Occipital lobe (tissue), 2 donors: ENCODE data around the gene NR4A1. TPM values are rescaled to one million over a fixed set of nuclear protein-coding genes. Genes with fewer than 3 reads are reported as not detected.

Source experiments
- DNase-seq: peaks from one replicate; lab custom pipeline; 2025; lab: John Stamatoyannopoulos, UW
- total RNA-seq: library from RNA; depleted of rRNA; stranded (reverse); fragments of >200 nt; gene quantifications from one replicate; pipeline ENCODE4 v1.2.3, GENCODE V29; 2014

The NR4A1 gene
- total RNA-seq, 1 donor from 2014 or later, result 5.8 TPM

DNA sequence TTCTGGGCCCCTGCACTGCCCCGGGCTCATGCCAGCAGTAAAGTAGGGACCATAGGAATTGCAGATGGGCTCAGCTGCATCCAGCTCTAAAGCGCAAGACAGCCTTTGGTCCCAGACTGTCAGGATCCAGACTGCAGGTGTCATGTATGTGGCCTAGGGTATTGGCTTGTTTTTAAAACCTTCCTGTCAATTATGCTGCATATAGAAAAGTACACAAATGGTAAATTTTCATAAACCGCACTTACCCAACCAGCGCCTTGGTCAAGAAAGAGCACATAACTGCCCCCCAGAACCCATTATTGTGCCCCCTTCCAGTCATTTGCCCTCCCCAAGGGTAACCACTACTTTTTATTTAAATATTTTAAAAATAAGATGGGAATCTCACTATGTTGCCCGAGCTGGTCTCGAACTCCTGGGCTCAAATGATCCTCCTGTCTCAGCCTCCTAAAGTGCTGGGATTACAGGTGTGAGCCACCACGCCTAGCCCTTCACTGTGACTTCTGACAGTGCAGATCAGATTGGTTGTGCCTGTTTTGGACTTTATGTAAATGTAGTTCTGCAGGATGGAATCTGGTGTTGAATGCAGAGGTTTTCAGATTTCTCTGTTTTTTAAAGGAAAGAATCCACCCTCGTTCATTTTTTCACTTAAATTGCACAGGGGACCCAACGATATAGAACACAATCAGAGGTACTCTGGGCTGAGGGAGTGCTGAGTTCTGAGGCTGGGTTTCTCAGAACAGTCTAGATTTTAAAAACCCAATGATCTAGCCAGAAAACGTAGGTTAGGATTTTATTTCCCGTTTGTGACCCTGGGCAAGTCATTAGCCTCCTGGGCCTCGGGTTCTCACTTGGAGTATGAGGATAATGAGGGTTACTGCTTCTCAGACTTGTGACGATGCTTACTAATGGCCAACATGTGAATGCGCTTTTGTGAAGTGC lies 6.7 kb downstream of the NR4A1 start:
- DNase-seq, result no peak

DNA sequence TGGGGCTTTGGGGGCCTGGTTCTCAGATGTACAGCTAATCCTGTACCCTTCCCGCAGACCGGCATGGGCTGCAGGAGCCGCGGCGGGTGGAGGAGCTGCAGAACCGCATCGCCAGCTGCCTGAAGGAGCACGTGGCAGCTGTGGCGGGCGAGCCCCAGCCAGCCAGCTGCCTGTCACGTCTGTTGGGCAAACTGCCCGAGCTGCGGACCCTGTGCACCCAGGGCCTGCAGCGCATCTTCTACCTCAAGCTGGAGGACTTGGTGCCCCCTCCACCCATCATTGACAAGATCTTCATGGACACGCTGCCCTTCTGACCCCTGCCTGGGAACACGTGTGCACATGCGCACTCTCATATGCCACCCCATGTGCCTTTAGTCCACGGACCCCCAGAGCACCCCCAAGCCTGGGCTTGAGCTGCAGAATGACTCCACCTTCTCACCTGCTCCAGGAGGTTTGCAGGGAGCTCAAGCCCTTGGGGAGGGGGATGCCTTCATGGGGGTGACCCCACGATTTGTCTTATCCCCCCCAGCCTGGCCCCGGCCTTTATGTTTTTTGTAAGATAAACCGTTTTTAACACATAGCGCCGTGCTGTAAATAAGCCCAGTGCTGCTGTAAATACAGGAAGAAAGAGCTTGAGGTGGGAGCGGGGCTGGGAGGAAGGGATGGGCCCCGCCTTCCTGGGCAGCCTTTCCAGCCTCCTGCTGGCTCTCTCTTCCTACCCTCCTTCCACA lies 7.6 kb downstream of the NR4A1 start:
- DNase-seq, result no peak

DNA sequence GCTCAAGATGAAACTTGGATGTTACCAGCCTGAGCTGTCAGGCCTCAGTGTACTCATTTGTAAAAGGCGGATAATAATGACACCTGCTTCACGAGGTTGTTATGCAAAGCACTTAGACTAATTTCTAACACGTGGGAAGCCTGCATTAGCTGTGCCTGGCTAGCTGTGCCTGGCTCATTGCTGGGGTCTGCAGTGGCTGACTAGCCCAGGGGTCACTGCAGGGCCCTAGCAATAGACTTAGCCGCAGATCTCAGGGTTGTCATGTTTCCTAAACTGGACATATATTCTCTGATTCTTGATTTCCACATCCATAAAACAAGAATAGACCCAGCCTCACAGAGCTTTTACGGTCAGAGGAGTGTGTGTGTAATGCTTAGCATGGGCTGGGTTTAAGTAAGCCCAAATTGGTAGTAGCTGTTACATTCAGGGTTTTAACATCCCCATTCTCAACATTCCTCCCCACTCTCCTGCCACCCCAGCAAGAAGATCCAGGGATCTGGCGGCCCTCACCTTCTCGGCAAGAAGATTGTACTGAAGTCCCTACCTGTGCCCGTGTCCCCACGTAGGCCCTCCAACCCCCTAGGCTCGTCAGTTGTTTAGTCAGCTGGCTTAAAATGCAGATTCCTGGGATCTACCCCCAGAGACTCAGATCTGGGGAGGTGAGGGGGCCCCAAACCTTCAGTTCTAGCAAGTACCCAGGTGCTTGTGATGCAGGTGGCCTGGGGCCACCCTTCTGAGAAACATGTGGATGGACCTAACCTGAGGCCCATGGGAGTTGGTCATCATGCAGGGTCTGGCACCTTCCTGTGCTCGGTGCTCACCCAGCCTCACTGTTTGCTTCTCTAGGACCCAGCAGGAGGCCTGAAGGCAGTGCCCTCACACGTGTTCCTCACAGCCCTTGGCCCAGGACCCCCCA lies 8.6 kb downstream of the NR4A1 start:
- no peak for DNase-seq

DNA sequence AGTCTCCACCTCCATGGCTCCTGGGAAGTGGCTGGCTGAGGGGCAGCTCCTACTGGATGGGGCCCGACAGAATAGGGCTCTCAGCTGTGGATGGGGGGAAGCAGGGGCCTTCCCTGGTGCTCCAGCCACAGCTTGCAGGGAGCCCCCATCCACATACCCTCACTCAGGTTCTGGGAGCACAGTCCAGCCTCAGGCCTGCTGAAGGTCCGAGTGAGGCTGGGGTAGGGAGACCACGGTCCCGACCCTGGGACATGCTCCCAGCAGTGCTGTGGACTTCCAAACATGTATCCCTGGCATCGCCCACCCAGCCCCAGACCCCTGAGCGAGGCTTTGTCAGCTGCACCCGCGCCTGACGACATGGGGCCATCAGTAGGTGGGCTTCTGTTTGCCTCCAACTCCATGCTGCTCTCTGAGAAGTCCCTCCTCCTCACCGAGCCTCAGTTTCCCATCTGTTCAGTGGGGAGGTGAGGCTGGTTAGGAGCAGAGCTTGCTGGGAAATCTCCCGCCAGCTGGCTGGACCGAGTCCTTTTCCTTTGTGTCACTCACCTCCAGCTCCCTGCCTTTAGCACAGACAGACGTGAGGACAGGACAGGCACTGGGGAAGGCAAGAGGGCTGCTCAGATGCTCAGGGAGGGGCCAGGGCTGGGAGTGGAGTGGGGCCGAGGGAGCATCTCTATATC lies 9.4 kb downstream of the NR4A1 start:
- no peak for DNase-seq

DNA sequence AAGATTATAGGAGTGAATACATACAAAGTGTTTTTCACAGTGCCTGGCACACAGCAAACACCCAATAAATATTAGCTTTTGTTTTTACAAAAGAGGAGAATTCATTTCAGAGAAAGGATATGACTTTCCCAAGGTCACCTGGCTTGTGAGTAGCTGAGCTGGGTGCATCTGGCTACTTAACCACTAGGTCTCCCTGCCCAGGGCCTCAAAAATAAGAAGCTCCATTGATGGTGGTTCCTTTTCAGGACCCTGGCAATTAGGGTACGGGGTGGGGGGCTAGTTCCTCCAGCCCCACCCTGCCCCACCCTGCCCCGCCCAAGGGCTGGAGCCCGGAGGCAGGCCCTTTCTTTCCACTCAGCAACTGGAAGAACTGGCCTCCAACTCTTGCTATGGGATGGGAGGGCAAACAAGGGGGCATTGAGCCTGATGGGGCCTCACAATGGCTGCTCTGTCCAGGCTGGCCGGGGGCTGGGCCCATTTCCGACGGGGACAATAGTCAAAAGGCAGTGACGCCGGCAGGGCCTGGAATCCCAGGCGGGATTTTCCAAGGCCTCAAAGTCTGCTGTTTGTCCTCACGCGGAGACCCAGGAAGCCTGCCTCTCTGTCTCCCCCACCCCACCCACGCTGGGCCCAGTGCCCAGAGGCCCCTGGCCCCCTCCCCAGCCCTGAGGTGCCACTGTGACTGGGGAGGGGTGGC lies 10.4 kb downstream of the NR4A1 start:
- peak; percentile 79 for DNase-seq

DNA sequence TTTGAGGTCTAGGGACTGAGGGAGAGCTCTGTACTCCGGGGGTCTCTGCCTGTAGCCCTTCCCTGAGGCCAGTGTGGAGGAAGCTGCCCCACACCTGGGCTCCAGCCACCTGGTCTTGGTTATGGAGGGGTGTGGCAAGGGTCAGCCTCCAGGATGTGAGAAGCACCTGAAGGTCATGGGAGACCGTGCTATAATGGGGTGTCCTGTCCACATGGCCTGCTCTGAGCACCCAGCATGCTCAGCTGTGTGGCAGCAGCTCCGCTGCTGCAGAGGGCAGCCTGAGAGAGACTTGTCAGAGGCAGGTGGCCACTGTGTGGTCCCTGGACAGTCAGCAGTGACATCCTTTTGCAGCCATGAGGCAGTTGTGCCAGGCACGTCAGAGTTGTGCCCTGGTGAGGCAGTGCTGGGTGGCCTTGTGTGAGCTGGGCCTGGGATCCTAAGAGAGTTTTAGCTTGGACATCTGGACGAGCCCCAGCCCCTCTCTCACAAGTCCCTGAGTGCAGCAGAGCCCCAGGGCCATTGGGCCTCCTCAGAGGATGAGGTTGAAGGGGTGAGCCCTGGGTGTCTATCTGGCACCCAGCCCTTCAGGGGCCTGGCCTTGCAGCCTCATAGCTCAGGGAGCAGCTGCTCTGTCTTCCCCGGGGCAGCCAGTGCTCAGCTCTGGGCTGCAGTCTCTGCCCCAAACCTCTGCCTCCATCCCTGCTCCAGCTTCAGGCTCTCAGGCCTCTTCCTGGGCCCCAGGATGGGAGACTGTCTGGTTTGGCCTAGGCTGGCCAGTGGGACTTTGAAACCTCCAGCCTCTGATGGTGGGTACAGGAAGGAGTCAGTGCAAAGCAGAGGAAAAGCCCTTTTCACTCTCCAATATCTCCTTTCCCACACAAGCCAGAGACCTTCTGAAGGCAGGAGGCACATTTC lies 11.2 kb downstream of the NR4A1 start:
- DNase-seq, result no peak

DNA sequence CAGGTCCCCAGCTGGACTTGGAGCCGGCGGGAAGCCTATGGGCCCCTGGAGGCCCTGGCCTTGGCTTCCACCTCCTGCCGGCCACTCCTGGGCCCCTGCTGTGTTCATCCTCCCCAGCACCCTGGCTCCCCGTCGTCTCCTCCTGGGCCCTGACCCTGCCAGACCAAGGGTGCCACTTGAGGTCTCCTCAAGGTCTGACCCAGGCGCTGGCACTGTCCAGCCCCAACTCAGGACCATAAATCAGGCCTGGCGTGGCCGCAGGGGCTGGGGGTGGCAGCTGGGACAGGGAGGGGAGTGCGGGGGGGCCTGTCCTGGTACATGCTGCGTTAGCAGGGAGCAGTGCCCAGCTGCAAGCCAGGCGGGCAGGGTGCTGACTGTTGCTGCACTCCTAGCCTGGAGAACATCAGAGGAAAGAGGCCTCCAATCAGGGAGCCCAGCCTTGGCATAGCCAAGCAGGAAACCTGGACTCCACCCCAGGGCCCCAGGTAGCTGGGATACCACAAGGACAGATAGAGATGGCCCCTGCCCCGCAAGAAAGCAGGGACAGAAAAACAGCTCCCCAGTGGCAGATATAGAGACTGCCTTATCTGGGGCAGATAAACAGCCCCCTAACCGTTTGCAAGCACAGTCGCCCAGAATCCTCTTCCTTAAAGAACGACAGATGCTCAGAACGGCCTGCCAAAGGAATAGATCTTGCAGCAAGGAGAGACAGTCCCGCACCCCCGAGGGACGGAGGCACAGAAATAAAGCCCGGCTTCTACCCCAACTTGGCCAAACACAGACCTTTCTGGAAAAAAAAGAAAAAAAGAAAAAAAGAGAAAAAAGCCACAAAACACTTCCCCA lies 12.1 kb downstream of the NR4A1 start:
- DNase-seq, result no peak

DNA sequence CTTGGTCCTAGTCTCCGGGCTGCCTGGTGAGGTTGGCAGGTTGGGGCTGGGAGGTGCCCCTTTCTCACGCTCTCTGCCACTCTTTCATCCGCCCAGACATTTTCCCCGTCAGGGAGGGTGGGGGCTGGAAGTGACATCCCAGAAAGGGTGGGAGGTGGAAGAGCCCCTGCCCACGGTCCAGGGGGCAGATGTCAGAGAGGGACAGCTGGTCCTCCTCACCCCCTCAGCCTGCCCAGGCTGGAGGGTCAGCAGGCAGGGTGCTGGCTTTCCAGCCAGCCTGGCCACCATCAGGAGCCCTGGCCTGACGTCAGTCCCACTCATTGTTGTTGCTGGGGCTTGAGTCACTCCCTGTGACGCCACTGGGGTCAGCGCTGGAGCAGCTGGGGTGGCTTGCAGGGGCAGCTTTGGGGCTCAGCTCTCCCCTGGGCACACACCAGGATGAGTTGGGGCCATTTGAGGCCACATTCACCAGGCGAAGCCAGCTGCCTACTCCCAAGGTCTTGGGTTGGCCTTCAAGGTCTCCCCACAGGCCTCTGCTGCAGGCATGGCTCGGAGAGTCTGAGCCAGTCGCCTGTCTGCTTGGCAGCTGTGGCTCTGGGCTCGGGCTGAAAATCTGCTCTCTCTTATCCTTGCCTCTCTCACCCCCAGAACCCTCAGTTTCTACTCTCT lies 12.9 kb downstream of the NR4A1 start:
- DNase-seq, result no peak

DNA sequence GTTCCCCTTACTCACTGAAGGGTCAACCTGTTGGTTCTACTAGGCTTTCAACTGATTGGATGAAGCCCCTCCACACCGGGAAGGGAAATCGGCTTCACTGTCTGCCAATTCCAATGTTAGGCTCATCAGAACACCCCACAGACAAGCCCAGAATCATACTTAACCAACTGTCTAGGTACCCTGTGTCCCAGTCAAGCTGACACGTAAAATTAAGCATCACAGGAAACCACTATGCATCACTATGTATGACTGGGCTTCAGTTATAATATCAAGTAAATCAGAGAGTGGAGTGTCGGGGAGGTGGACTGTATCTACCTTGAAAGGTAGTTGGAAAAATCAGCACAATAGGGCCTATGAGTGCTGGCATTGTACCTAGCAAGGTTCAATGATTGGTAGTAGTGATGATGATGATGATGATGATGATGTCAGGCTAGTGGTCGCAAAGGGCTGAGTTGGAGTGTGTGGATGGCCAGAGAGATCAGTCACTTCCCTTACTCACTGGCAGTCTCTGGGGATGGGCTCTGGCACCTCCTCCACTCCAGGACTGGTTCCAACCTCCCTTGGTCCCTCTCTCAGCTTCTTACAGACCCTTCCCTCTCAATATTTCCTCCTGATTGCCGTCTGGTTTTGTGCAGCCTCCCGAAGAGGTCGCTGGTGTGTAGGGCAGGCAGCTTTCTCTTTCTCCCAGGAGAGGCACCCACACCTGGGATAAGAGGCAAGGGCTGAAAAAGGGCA lies 15.3 kb downstream of the NR4A1 start:
- DNase-seq, result no peak

DNA sequence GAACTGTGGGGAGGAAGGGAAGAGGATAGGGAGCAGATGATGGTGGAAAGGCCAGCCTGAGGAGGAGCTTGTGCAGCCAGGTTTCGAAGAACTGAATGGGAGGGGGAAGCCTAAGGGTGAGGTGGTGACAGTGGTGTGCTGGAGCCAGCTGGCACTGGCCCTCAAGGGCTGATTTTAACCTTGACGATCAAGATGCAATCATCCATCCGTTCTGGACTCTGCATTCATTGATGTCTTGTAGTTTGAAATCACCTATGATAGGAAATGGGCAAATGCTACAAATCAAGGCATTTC lies 15.8 kb downstream of the NR4A1 start:
- DNase-seq, result no peak

DNA sequence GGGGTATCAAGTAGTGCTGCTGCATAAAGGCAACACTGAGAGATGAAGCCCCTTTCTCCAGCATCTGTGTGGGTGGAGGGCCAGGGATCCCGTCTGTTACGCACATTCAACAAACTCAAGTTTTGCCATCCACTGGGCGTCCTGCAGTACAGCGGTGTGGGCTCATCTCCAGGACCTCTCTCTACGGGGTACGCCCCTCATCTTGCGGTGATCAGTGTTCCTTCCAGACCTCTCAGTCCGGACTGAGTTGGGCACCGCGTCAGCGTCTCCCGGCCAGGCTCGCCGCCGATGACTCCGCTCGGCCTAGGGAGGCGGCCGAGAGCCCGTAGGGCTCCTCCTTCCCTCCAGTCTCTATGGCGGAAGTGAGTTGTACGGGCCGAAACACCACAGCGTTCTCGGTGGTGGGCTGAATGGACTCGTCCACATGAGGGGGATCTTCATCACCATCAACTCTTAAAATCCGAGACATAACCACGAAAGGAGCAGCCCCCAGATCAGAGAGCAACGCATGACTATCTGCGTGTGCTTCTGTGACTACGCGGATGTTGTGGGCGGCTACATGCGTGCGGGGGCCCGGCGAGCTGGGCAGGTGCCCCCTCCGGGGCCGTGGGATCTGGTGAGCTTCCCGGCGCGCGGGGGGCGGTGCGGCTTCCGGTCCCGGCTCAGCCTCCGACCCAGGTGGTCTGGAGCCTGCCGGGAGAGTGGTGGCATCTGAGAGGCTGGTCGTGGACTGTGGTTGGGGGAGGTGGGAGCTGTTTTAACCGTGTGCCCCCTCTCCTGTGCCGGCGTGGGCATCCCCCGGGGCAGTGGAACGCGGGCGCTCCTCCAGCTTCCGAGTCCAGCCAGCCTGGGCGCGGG lies 18.3 kb downstream of the NR4A1 start, which contains the start of gene ATG101:
ATG101 (plus strand) TSS at position 652 of the 858 bp plus-strand sequence. CDS start 3,673 bp downstream, outside the sequence.
- DNase-seq, result peak; percentile 88

DNA sequence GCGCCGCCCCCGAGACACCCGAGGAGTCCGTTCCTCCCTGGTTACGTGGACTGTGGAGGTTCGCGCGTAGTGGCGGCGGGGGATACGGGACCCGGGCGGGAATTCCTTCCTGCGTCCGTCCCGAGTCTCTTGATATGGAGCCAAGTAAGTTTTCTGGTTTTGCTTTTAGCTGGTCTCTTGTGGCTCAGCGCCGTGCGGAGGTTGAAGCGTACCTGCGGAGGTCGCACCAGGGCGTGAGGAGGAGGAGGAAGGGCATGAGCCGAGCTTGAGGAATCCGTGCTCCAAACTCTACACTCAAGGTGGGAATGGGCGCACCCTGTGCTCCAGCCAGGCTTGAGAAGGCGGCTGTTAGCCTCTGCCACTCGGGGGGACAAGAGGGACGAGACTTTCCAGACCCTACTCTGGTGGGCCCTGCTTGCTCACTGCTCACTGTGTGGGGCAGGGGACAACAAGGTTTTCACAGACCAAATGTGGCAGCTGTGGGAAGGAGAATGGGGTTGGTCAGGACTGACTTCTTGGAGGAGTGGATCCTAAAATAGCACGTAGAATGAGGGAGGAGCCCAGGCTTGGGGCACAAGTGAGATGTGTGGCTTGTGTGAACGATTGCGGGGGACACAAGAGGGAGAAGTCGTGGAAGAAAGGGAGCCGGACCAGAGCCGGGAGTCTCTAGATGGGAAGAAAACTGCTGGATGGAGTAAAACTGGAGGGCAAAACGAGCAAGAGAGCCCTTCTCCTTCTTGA lies 19.1 kb downstream of the NR4A1 start:
- DNase-seq, result no peak

DNA sequence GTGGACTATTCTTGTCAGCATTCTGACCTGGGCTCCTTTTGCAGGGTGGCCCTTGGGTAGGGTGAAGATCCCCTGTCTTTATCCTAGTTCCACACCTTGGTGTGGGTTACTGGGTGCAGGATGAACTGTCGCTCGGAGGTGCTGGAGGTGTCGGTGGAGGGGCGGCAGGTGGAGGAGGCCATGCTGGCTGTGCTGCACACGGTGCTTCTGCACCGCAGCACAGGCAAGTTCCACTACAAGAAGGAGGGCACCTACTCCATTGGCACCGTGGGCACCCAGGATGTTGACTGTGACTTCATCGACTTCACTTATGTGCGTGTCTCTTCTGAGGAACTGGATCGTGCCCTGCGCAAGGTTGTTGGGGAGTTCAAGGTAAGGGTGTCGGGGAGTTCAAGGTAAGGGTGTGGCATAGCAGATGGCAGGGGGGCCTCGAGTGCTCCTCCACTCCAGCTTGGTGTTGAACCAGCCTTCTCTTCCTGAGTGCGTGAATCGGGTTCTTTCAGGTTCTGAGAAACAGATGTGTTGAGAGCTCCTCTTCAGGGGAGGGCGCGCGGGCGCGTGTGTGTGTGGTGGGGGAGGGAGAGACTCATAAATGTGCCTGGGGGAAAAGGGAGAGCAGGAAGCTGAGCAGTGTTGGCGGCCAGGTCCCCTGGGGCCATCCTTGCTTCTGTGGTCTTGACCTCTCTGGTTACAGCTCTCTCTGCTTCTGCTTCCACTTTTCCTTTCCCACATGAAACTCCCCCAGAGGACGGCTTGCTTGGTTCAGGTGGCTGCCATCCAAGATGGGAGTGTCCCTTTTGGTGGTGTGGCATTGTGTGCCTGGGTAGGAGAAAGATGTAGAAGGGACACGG lies 22.5 kb downstream of the NR4A1 start:
- no peak for DNase-seq

DNA sequence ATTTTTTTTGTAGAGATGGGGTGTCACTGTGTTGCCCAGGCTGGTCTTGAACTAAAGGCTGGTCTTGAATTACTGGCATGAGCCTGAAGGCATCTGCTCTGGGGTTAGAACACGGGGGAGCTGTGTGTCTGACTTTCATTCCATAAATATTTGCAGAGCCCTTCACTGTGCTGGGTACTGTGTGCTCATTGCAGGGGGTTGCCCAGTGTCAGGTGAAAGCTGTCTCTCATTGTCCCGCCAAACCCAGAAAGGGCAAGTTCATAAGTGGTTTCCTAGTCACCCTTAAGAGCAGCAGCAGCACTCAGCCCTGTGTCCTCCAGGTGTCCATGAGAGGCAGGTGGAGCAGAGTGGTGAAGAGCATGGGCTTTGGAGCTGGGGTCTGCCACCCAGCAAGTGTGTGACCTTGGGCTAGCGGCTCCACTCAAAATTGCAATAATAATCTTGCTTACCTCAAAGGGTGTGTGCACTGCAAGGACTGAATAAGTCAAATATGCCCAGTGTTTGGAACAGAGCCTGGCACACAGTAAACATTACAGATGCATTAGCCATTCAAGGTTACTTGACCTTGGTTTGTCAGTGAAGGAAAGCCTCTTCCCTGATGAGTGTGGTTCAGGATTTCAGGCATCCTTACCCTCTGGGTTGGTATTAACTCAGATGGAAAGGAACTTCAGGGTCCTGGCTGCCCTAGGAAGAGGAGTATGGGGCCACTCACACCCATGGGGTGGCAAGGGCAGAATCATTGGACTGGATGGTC lies 23.9 kb downstream of the NR4A1 start:
- no peak for DNase-seq
